Cerebellar nuclear complex (tissue), 1 donor: ENCODE results near the gene TMPRSS15.

Experiments used
- DNase-seq, 2 experiments: peaks; one replicate each; lab custom pipeline; 2025; lab: John Stamatoyannopoulos, UW

The TMPRSS15 gene

GRCh38 chr21:18349468-18349867 lies 54.1 kb downstream of the TMPRSS15 start:
- no peak for DNase-seq

DNA sequence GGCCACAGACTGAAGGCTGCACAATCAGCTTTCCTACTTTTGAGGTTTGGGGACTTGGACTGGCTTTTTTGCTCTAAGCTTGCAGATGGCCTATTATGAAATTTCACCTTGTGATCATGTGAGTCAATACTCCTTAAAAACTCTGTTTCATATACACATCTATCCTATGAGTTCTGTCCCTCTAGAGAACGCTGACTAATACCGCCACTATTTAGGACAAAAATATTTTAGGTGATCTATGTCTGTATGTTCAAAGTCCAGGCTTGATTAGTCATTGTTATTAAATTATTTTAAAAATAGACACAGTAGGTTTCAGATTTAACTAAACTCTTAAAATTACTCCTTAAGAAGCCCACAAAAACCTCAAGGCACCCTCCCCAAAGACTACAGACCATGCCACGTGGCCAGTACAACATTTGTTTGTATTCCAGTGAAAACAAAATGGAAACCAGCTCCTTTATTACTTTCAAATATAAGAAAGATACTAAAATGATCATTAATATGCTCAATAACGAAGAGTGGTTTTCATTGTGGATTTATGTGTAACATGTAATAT lies 63.1 kb downstream of the TMPRSS15 start:
- DNase-seq = no peak

GRCh38 chr21:18335651-18336236 lies 67.8 kb downstream of the TMPRSS15 start:
- no peak for DNase-seq

DNA sequence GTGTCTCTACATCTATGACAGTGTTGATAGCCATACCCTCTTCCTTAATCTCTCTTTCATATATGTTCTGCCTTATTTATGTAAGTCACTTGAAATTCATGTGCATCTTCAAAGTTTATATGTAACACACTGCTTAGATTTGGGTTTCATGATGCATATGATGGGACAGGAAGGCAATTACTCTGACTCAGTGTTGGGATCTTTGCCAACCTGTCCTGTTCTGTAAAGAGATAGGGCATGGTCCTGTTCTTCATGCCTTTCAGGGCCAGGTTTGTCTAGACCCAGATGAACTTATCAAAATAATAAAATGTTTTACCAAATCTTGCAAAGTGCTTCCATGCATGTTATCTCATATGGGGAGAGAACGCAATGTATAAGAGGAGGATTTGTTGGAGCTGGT lies 69.5 kb downstream of the TMPRSS15 start:
- DNase-seq = no peak

GRCh38 chr21:18318156-18318555 lies 85.4 kb downstream of the TMPRSS15 start:
- no peak for DNase-seq

- DNase-seq = no peak
Observed at GRCh38 chr21:18298228-18298627, 105.4 kb downstream of the TMPRSS15 start.

DNA sequence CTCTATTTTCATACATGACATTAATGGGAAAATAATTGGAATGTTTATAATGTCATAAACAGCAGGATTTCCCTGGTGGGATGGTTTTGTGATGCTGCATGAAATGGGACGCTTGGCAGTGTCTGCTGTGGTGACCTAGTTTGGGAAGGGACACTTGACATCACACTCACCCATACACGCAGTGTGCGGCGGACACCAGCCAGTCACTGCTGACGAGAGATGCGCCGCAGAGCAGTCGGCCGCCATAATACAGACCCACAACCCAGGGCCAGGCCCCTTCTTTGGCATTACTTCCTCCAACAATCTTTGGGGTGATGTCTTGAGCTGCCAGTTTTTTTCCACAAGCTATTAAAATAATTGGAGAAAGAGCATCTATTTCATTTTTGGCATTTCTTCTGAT lies 109.5 kb downstream of the TMPRSS15 start:
- DNase-seq = no peak

- DNase-seq = no peak
Observed at GRCh38 chr21:18289876-18290275, 113.7 kb downstream of the TMPRSS15 start.

DNA sequence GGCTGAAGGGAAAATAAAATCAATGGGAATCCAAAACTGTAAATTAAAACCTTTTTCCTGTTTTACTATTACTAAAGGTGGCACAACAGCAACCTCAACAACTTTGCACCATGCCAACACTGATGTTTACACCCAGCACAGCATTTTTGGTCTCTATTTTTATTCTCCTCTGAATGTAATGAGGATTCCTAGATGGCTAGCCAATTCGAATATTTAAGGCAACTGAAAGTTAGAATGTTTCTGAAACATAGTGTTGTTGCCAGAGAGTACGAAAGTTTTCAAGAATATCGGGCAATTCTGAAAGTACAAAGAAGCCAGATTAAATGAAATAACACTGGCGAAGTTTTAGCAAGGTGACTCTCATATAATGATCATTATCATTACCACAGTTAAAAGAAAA lies 118.2 kb downstream of the TMPRSS15 start:
- DNase-seq = no peak

DNA sequence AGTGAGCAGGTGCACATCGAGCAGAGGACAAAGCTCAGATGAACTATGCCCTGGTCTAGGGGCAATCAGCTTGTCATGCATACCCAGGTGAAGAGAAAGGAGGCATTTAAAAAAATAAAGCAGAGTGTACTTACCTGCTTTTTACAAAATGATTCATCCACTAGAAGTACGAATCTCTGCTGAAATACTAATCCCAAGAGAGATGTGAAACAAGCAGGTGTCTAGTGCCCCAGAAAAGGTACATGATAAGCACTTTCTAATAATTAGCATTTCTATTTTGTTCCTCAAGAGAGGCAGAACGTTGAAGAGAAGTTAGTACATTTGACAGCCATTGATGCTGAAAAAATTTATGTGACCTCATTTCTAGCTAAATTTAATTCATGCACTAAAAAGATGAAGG lies 127.8 kb downstream of the TMPRSS15 start:
- no peak for DNase-seq

DNA sequence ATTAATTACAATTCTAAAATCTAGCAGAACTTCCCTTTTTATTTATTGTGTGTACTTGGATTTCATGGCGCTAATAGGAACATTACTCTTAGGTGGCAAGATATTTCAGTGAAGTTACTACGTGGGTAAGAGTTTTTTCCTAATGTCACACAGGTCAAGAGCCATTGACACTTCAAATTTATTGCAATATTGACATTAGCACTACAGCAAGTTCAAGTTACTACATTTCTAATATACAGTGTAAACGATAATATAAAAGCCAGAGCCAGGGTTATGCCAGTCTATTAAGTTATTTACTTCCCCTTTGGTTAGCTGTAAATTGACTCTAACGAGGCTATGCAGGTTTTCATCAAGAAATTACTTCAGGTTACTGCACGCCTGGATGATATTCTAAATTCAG lies 129.2 kb downstream of the TMPRSS15 start:
- no peak for DNase-seq

- DNase-seq = no peak
Observed at GRCh38 chr21:18273400-18273799, 130.2 kb downstream of the TMPRSS15 start.

DNA sequence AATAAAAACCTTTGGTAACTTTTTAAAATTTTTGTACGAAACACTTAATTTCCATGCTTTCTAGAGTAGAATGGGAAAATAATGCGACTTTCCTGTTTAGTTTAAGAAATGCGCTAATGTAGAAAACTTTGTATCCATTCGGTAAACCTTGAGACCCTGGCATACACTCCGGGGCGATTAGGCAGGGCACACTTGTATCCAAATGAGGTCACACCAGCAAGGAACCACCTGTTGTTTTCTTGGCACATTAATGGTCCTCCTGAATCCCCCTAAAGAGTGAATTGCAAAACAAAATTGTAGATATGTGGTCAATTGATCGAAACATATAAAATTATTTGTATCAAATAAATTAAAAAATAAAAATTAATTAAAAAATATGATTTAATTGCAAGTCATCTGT lies 133.7 kb downstream of the TMPRSS15 start:
- no peak for DNase-seq

GRCh38 chr21:18268906-18269305 lies 134.7 kb downstream of the TMPRSS15 start:
- no peak for DNase-seq

DNA sequence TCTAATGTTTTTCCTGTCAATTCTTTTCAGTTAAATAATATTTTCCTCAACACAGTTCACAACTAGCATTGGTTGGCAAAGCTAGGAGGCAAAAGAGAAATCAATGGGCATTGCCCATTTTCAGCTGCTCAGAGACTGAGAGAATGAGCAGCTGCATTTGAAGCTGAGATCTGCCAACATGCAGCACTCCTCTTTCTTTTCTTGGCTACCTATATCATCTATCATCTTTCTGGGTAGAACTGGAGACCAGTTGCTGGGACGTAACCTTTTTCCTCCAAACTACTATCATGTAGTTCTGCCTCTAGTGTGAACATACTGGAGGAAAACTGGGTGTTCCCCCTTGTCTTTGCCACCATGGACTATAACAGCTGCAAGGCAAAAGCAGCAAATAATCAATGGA lies 136.1 kb downstream of the TMPRSS15 start:
- DNase-seq = no peak

- no peak for DNase-seq
Observed at GRCh38 chr21:18265944-18266343, 137.6 kb downstream of the TMPRSS15 start.

- no peak for DNase-seq
Observed at GRCh38 chr21:18253799-18254198, 149.8 kb downstream of the TMPRSS15 start.

- no peak for DNase-seq
Observed at GRCh38 chr21:18253221-18253620, 150.4 kb downstream of the TMPRSS15 start.

DNA sequence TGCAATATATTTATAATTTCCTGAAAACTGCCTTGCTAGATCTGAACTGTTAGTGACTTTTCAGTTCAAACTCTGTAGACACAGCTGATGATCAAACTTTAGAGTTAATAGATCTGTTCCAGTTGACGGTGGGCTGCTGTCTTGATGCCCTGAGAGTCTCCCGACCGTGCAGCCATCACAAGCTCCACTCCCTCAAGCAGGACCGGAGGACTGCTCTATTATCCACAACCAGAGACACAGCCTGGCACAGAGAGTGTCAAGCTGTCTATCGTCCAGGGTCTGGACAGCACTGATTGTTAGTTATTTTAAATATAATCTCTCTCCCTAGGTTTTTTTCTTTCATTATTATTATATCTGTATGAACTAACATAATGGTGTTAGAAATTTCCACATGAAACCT lies 150.9 kb downstream of the TMPRSS15 start:
- DNase-seq = no peak

DNA sequence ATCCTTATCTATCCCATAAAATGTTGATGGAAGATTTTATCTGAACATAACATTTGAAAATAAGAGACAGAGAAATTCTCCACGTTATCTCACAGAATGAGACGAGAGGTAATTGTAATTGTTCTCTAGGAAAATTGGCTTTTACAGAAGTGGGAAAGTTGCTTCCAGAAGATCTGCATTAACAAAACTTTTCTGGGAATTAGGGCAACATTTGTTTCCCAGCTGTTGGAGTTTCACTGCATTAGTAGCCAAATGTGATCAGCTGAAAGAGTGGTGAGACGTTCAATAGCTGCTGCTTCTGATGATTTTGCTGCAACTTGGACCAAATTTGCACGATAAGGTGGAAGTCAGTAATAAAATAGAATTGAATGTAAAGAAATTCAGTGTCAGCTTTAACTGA lies 151.3 kb downstream of the TMPRSS15 start:
- DNase-seq = no peak

DNA sequence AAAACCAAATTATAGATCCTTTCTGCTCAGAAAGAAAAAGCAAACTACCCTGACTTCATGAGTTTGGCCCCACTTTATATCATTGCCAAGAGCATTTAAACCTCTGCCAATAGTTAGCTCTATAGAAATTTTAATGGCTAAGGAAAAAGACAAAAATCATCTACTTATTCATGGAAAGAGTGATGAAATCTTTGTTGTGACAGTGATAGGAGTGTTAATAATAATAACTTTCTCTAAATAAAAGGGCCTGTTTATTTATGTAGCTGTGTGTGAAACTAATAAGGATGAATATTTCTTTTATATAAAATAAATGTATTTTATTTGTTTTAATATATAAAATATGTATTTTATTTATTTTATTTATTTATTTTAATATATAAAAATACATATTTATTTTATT lies 152.5 kb downstream of the TMPRSS15 start:
- DNase-seq = no peak

- no peak for DNase-seq
Observed at GRCh38 chr21:18249672-18250071, 153.9 kb downstream of the TMPRSS15 start.

DNA sequence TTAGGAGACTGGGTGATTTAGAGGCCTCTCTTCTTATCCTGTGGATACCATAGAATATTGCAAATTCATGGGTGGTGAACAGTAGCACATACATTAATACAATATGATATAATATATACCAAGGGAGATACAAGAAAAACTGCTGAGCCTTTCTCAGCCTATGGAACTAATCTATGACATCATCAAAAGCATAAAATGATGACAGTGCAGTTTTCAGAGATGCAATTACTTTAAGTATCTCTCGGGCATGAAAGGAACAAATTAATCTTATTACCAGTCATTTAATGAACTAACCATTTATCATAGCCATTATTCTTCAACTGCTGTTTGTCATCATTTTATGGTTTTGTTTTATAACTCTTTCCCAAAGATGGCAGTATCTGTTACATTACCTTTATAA lies 155.4 kb downstream of the TMPRSS15 start:
- DNase-seq = no peak

GRCh38 chr21:18245464-18245967 lies 158.1 kb downstream of the TMPRSS15 start:
- no peak for DNase-seq
